PFSK-1 (cell line): Measurements from ENCODE around the gene AKR1C8.

Source experiments
- FOXP2 ChIP-seq: optimal IDR thresholded peaks from 2 replicates; pipeline ENCODE3; 2011; ENCODE audit warnings: borderline replicate concordance, control low read depth, inconsistent platforms; ENCODE audit not compliant: insufficient read depth; ENCODE audit errors: extremely low read length, extremely low read depth
- POLR2AphosphoS5 ChIP-seq: IDR thresholded peaks from 2 replicates; pipeline ENCODE4 v1.6.1; 2012; ENCODE audit warnings: low read depth, mild to moderate bottlenecking, control low read depth, low read length, moderate library complexity
- REST ChIP-seq, 2 experiments: IDR thresholded peaks; 2 replicates each; pipeline versions ENCODE4 v1.6.1 to v1.8.0; 2011 to 2012; ENCODE audit warnings: low read depth in 2 of 2, low read length in 2 of 2, control low read depth in 1 of 2, inconsistent platforms in 1 of 2, mild to moderate bottlenecking in 1 of 2, moderate library complexity in 1 of 2; ENCODE audit not compliant: insufficient read depth in 1 of 2
- SIN3A ChIP-seq: IDR thresholded peaks from 2 replicates; pipeline ENCODE4 v1.6.1; 2012; ENCODE audit warnings: mild to moderate bottlenecking, low read length, moderate library complexity, borderline replicate concordance; ENCODE audit not compliant: insufficient read depth
- TAF1 ChIP-seq: IDR thresholded peaks from 2 replicates; pipeline ENCODE4 v1.6.1; 2012; ENCODE audit warnings: low read length, control low read depth, borderline replicate concordance; ENCODE audit not compliant: insufficient read depth

The AKR1C8 gene

GRCh38 chr10:5219262-5219661 lies 34.3 kb upstream of the AKR1C8 start:
- TF ChIP-seq REST (IDR thresholded peaks at IDR 0.05; ENCODE audit: insufficient read depth in 1 of 2, low read depth in 2 of 2, low read length in 2 of 2) (no peak), FOXP2 (no peak), TAF1 (no peak), SIN3A (no peak), POLR2AphosphoS5 (no peak)

- no peak for TF ChIP-seq FOXP2
- TF ChIP-seq SIN3A = no peak
- TF ChIP-seq TAF1 = no peak
- no peak for TF ChIP-seq REST (IDR thresholded peaks at IDR 0.05; ENCODE audit: insufficient read depth in 1 of 2, low read depth in 2 of 2, low read length in 2 of 2)
- no peak for TF ChIP-seq POLR2AphosphoS5
Observed at GRCh38 chr10:5216801-5217200, 31.9 kb upstream of the AKR1C8 start.

GRCh38 chr10:5211696-5212536 lies 27.0 kb upstream of the AKR1C8 start:
- TF ChIP-seq POLR2AphosphoS5 (no peak), REST (IDR thresholded peaks at IDR 0.05; ENCODE audit: insufficient read depth in 1 of 2, low read depth in 2 of 2, low read length in 2 of 2) (no peak), FOXP2 (no peak), SIN3A (no peak), TAF1 (no peak)

GRCh38 chr10:5206799-5207198 lies 21.8 kb upstream of the AKR1C8 start:
- TF ChIP-seq REST (IDR thresholded peaks at IDR 0.05; ENCODE audit: insufficient read depth in 1 of 2, low read depth in 2 of 2, low read length in 2 of 2) (no peak), POLR2AphosphoS5 (no peak), FOXP2 (no peak), TAF1 (no peak), SIN3A (no peak)

- TF ChIP-seq POLR2AphosphoS5 (no peak), FOXP2 (no peak), REST (IDR thresholded peaks at IDR 0.05; ENCODE audit: insufficient read depth in 1 of 2, low read depth in 2 of 2, low read length in 2 of 2) (no peak), SIN3A (no peak), TAF1 (no peak)
Observed at GRCh38 chr10:5199398-5199797, 14.4 kb upstream of the AKR1C8 start.
